GM18951 (cell line): ENCODE measurements around the gene ZNF83.
"Not testable (repeated sequence)": the region's sequence is repeated elsewhere in the genome, so short reads cannot be mapped to it uniquely, and the experiment has no call there.

Source experiments
- POLR2A ChIP-seq: IDR thresholded peaks from 4 replicates; pipeline ENCODE4 v1.6.1; 2011; ENCODE audit warnings: mild to moderate bottlenecking; ENCODE audit not compliant: insufficient read length, insufficient read depth; ENCODE audit errors: extremely low read depth
- in situ Hi-C: fragments of 300-500 bp; cut with MboI; formaldehyde crosslinking; loops from one replicate; pipeline ENCODE4 v1.12.0; 2022; ENCODE audit warnings: low sequenced_read_pairs, mixed read lengths, inconsistent platforms; ENCODE audit not compliant: unreplicated experiment

Gene ZNF83

DNA sequence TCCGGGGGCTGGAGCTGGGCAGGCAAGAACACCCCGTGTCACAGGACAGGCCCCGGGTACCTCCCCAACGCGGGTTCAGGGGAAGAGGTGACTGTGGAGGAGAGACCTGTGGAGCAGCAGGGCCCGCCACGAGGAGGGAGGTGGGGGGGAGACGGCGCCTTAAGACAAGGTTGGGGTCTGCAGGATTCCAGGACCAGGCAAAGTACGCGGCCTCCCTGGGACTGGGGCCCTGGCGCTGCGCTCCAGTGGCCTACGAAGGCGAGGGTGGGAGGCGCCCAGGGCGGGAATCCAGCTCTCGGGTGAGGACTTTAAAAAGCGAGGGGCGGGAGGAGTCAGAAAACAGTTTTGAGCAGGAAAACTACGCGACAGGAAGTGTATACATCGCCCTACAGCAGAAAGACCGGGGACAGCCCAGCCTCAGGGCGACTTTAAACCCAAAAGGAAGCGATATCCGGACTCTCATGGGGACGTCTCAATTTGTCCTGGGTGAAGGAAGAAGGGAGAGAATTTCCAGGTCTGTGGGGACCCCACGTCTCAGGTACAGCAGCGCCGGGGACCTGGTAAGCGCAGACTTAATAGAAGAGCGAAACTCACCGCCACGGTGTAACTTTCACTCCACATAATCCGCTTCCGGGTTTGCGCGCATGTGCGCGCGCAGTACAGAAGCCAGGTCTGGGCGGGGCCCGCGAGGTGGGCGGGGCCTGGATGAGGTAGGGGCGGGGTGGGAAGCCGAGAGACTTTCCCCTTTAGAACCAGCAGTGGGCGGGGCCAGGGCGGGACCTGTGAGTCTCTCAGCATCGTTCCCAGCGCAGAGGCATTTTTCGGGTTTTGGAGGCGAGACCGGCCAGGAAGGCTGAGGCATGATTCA lies at the start of gene ZNF83:
ZNF83 (minus strand) TSS at position 638 of the 868 bp plus-strand sequence.
- in situ Hi-C loops, result no loop called here
- peak; percentile 83 for TF ChIP-seq POLR2A

DNA sequence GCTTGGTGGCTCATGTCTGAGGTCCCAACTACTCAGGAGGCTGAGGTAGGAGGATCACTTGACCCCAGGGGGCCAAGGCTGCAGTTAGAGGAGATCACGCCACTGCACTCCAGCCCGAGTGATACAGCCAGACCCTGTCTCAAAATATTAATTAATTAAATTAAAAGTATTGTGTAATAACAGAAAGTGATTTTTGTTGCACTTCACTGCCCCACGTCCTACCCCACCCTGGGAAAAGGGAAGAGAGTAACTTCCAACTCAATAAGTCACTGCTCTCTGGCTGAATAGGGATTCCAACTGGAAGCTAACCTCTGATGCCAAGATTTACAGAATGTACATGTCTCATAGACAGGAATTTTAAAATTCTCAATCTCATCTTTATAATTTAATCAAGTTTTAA lies 49.5 kb upstream of the ZNF83 start:
- in situ Hi-C loops, result no loop called here
- no peak for TF ChIP-seq POLR2A

DNA sequence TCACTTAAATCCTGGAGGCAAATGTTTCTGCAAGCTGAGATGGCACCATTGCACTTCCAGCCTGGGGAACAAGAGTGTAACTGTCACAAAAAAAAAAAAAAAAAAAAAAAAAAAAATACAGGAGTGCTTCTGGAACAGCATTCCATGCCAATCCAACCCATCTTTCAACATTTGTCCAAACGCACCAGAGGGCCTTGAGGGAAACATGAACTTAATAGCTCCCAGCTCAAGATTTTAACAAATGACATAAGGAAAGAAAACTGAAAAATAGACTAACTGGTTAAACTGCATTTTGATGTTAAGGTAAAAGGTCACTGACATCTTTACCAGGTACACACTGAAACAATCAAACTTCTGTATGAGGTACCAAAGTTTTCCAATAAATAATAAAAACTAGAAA lies 47.7 kb upstream of the ZNF83 start:
- TF ChIP-seq POLR2A, result no peak
- in situ Hi-C loops, result no loop called here

DNA sequence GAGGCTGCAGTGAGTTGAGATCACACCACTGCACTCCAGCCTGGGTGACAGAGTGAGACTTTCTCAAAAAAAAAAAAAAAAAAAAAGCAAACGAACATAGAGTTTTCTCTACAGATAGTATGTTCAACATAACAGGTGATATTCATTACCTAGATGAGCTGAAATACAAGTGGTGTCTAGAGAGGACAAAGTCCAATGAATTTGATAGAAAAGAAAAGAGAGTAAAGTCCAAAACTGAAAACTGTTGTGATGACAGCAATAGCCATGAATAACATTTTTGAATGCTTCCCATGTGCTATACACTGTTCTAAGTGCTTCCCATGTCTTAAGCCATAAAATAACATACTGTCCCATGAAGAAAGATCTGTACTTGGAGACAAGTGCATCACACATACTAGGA lies 43.1 kb upstream of the ZNF83 start:
- in situ Hi-C loops, result not testable (repeated sequence)

DNA sequence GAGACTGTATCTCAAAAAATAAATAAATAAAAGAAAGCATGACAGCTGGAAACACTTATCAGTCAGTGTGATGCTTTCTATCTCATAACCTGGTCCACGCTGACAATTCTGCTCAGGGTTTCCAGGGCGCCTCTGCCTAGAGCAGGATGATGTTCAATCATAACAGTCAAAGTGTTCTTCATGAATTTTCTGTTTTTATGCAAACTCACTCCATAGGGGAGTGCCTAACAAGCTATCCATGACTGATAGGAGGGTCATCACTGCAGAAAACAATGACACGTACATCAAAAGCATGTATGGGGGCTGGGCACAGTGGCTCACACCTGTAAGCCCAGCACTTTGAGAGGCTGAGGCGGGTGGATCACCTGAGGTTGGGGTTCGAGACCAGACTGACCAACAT lies 41.4 kb upstream of the ZNF83 start:
- TF ChIP-seq POLR2A, result no peak
- in situ Hi-C loops, result no loop called here

DNA sequence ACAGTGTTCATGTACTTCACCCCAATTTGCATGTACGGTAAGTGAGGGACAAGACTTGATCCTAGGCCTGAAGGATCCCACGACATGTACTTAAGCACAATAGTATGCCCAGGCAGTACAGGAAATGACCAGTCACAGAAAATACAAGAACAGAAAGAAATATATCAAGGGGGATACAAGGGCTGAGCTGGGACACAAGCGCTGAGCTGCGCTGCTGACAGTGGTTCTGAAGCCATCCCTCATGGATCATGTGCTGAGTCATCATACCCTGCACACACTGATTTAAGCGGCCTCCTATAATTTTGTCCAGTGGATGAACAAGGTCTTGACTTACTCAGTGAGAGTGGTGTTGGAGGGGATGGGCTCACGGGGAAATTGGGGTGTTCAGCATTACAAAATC lies 37.1 kb upstream of the ZNF83 start:
- in situ Hi-C loops, result not testable (repeated sequence)

DNA sequence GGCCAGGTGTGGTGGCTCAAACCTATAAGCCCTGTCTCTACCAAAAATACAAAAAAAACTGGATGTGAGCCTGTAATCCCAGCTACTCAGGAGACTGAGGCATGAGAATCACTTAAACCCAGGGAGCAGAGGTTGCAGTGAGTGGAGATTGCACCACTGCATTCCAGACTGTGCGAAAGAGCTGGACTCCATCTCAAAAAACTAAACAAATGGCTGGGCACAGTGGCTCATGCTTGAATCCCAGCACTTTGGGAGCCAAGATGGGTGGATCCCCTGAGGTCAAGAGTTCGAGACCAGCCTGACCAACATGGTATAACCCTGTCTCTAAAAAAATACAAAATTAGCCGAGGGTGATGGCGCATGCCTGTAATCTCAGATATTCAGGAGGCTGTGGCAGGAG lies 34.9 kb upstream of the ZNF83 start:
- in situ Hi-C loops, result no loop called here

DNA sequence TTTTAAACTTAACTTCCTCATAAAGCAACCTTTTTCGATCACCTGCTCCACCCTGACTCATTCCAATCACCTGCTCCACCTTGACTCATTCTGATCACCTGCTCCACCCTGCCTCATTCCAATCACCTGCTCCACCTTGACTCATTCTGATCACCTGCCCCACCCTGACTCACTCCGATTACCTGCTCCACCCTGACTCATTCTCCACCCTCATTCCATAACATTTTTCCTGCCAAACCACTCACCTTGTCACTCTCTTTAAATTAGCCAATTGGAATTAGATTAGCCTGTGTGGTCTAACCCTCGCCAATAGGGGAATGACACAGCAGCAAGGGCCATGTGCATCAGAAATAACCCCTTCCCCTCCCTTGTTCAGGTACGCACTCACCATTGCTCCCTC lies 31.9 kb upstream of the ZNF83 start:
- TF ChIP-seq POLR2A, result no peak
- in situ Hi-C loops, result no loop called here

More for the DNA sequence above, 34.9 kb upstream of the ZNF83 start:
- no peak for TF ChIP-seq POLR2A

DNA sequence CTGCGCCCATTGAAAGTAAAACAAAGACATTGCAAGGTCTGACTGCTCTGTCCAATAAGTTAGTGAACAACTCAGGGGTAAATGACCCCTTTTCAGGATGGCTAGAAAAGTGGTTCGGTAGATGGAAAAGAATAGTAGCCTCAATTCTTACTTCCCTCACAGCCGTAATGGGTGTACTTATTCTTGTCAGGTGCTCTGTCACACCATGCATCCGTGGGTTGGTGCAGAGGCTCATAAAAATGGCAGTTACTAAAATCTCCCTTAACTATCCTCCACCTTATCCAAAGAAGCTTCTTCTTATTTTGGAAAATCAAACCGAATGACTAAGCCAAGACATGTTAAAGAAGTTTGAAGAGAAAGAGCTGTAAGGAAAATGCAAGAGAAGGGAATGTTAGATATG lies 31.4 kb upstream of the ZNF83 start:
- in situ Hi-C loops, result no loop called here
- TF ChIP-seq POLR2A, result no peak

DNA sequence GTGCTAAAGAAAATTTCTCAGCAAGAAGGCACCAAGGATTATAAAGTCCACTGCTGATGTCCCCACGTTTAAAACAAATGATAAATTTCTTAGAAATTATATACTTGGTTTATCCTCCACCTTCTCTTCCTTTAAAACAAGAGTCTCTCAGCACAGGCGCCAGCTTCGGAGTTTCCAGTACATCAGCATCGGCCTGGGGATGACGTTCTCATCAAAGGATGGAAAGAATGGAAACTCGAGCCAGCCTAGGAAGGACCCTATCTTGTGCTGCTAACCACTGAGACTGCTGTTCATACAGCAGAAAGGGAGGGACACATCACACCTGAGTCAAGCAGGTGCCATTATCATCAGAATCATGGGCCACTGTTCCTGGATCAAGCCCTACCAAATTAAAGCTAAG lies 29.8 kb upstream of the ZNF83 start:
- no peak for TF ChIP-seq POLR2A
- in situ Hi-C loops, result no loop called here

DNA sequence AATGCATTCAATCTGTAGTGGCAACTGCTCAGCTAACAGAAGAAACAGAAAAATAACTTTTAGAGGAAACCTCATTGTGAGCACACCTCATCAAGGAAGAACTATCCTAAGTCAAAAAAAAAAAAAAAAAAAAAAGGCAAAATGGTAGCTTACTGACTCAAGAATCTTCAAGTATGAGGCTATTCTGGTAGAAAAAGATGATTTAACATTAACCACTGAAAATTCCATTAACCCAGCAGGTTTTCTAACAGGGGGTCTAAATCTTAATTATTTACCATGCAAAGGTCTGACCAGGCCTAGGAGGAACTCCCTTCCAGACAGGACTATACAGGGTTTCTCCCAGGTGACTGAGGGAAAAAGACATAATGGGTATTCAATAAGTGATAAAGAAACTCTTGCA lies 28.4 kb upstream of the ZNF83 start:
- in situ Hi-C loops, result no loop called here
- no peak for TF ChIP-seq POLR2A

DNA sequence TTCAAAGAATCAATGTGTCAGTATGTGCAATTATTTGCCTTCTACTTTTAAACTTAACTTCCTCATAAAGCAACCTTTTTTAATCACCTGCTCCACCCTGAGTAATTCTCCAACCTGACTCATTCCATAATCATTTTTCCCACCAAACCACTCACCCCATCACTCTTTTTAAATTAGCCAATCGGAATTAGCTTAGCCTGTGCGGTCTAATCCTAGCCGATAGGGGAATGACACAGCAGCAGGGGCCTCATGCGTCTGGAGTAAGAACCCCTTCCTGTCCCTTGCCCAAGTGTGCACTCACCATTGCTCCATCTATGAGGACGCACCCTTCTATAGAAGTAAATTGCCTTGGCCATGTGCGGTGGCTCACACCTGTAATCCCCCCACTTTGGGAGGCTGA lies 27.4 kb upstream of the ZNF83 start:
- in situ Hi-C loops, result no loop called here
- no peak for TF ChIP-seq POLR2A

DNA sequence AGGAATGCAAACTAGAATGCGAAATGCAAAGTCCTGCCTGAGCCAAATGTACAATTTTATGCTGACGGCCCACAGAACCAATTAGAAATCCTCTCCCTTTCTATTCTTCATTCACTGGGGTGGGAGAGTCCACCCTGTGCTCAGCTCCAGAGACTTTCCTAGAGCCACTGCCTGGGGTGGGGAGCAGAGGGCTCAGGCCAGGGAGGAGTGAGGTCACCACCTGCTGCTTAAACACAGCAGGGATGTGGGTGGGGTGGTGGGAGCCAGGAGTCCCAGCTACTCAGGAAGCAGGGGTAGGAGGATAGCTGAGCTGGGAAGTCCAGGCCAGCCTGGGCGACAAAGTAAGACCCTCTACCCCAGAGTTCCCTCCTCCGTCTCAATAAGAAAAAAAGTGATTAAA lies 26.9 kb upstream of the ZNF83 start:
- in situ Hi-C loops, result no loop called here
- no peak for TF ChIP-seq POLR2A

DNA sequence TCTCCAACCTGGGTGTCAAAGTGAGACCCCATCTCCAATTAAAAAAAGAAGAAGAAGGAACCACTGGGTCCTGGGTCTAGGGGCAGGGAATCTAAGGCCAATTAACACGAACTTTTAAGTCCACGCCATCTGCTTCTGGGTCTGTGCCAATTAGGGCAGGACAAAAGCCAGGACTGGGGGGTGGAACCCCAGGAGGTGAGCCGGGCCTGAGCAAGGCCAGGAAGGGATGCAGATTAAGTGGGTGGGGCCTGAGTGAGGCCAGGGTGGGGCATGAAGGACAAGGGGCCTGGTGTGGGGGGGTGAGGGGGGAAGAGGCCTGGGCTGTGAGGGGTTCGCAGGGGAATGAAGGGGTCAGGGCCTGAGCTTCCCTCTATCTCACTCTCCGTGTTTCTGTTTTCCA lies 26.3 kb upstream of the ZNF83 start:
- in situ Hi-C loops, result no loop called here
- TF ChIP-seq POLR2A, result no peak

DNA sequence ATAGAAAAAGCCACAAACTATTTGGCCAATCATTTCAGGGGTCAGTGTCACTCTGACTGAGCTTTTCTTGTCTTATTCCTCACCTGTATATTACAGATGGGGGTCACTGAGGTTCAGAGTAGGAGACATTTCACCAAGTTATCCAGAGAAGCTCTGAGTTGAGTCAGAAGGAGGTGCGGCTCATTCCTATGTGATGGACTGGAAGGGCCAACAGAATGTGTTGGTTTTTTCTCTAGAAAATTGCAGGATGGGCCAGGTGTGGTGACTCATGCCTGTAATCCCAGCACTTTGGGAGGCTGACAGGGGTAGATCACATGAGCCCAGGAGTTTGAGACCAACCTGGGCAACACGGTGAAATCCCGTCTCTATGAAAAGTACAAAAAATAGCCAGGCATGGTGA lies 24.5 kb upstream of the ZNF83 start:
- in situ Hi-C loops, result no loop called here
- no peak for TF ChIP-seq POLR2A
